ENCODE data around the gene PHF21B. TPM values are rescaled to one million over a fixed set of nuclear protein-coding genes. Genes with fewer than 3 reads are reported as not detected.

Gene PHF21B
- polyA plus RNA-seq, 1 donor (not counting 4 experiments of a cell fraction or from before 2014, with no cell fraction given): not detected

GRCh38 chr22:44846726-44847275 is 163.0 kb downstream of the PHF21B start:
- Histone ChIP-seq H3K4me2 (ENCODE audit: control insufficient read depth, extremely low read depth, insufficient read depth, low read depth, low read length) (no peak overlapping the region), H3K79me2 (ENCODE audit: control insufficient read depth, insufficient read depth, low read length) (no peaks in the 10 kb centered on the region), H3K9ac (ENCODE audit: control insufficient read depth, extremely low read depth, insufficient read depth, low read length) (no peak overlapping the region), H3K4me1 (ENCODE audit: control insufficient read depth, extremely low read depth, insufficient read depth, low read length) (no peaks in the 10 kb centered on the region), H3K4me3 (ENCODE audit: control insufficient read depth in 2 of 3, extremely low read depth in 1 of 3, insufficient read depth in 2 of 3, low read depth in 1 of 3, low read length in 3 of 3) (no peak overlapping the region), H3K36me3 (ENCODE audit: control insufficient read depth in 2 of 2, extremely low read depth in 1 of 2, insufficient read depth in 2 of 2, low read length in 2 of 2) (peaks cover 0 to 5% of the 10 kb centered on the region in 2 experiments), H3K9me3 (ENCODE audit: control insufficient read depth, low read depth, low read length) (no peaks in the 10 kb centered on the region), H3K27ac (ENCODE audit: control insufficient read depth, insufficient read depth, low read length) (no peak overlapping the region), H2AFZ (ENCODE audit: control insufficient read depth, low read length) (no peak overlapping the region), H3K27me3 (ENCODE audit: control insufficient read depth, extremely low read depth, insufficient read depth, low read length) (no peaks in the 10 kb centered on the region), H4K20me1 (ENCODE audit: control insufficient read depth, extremely low read depth, insufficient read depth, low read length) (no peaks in the 10 kb centered on the region), H3K9me1 (ENCODE audit: control insufficient read depth, extremely low read depth, insufficient read depth, low read length) (no peaks in the 10 kb centered on the region)
- no peak for DNase-seq (ENCODE audit: low read depth, low spot score)
- dilution Hi-C loops (cut with MboI; ENCODE audit: extremely low pct_ligation_motif_present, low sequenced_read_pairs): no loop called here
- no peak for FAIRE-seq
- TF ChIP-seq EZH2 (IDR thresholded peaks at IDR 0.05; ENCODE audit: low read length): no peak
- no peak for TF ChIP-seq CTCF (optimal IDR thresholded peaks at IDR 0.05 in 1 of 3, IDR thresholded peaks at IDR 0.05 in 1 of 3, conservative IDR thresholded peaks at IDR 0.05 in 1 of 3; ENCODE audit: extremely low read depth in 1 of 3, insufficient read depth in 2 of 3, low read length in 3 of 3)

DNA sequence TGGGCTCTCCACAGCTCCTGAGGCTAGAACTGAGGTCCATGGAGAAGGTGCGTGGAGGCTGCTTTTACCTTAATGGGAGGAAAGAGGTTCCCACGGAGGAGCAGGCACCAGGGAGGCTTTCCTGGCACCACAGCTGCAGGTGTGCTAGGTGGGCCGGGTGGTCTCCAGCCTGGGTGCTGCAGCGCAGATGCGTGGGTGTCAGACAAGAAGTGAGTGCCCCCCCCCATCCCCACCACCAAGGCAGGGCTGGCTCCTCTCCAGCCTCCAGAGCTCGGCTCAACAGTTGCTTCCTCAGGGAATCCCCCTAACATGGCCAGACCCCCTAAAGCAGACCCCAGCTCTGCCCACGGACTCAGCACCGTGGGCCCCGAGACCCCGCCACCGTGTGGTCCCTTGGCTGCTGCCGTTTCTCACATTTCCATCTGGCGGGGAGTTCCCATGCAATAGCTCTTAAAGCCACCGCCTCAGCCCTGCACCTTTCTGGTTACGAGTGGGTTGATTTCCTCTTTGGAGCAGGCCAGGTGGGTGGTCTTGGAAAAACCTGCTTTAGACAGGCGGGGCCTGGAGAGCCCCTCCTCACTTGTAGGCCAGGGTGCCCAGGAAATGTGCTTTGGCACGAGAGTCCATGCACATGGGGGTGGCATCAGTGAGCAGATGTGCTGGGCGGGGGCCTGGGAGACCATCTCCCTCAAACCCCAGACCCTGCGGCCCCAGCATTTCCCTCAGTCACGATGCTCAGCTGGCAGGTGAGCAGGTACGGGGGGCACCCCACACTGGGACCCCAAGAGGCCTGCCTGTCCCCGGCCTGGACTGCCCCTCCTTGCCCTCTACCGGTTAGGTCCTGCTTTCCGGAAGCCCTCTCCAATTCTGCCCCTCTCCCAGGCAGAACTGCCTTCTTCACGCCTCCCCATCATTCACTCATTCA is 163.7 kb downstream of the PHF21B start:
- no peak overlapping the region for H3K4me3 ChIP-seq (ENCODE audit: control insufficient read depth in 2 of 3, extremely low read depth in 1 of 3, insufficient read depth in 2 of 3, low read depth in 1 of 3, low read length in 3 of 3)
- H2AFZ ChIP-seq (ENCODE audit: control insufficient read depth, low read length): no peak overlapping the region
- dilution Hi-C loops (cut with MboI; ENCODE audit: extremely low pct_ligation_motif_present, low sequenced_read_pairs): no loop called here
- no peak for TF ChIP-seq EZH2 (IDR thresholded peaks at IDR 0.05; ENCODE audit: low read length)
- TF ChIP-seq CTCF (optimal IDR thresholded peaks at IDR 0.05 in 1 of 3, IDR thresholded peaks at IDR 0.05 in 1 of 3, conservative IDR thresholded peaks at IDR 0.05 in 1 of 3; ENCODE audit: extremely low read depth in 1 of 3, insufficient read depth in 2 of 3, low read length in 3 of 3): no peak
- H3K9me3 ChIP-seq (ENCODE audit: control insufficient read depth, low read depth, low read length): no peaks in the 10 kb centered on the region
- H3K27me3 ChIP-seq (ENCODE audit: control insufficient read depth, extremely low read depth, insufficient read depth, low read length): no peaks in the 10 kb centered on the region
- FAIRE-seq: no peak
- H3K4me2 ChIP-seq (ENCODE audit: control insufficient read depth, extremely low read depth, insufficient read depth, low read depth, low read length): no peak overlapping the region
- H3K27ac ChIP-seq (ENCODE audit: control insufficient read depth, insufficient read depth, low read length): no peak overlapping the region
- H3K4me1 ChIP-seq (ENCODE audit: control insufficient read depth, extremely low read depth, insufficient read depth, low read length): no peaks in the 10 kb centered on the region
- no peaks in the 10 kb centered on the region for H3K79me2 ChIP-seq (ENCODE audit: control insufficient read depth, insufficient read depth, low read length)
- H4K20me1 ChIP-seq (ENCODE audit: control insufficient read depth, extremely low read depth, insufficient read depth, low read length): no peaks in the 10 kb centered on the region
- peaks cover 0 to 6% of the 10 kb centered on the region in 2 experiments for H3K36me3 ChIP-seq (ENCODE audit: control insufficient read depth in 2 of 2, extremely low read depth in 1 of 2, insufficient read depth in 2 of 2, low read length in 2 of 2)
- no peak for DNase-seq (ENCODE audit: low read depth, low spot score)
- no peak overlapping the region for H3K9ac ChIP-seq (ENCODE audit: control insufficient read depth, extremely low read depth, insufficient read depth, low read length)
- H3K9me1 ChIP-seq (ENCODE audit: control insufficient read depth, extremely low read depth, insufficient read depth, low read length): no peaks in the 10 kb centered on the region

Measured in keratinocyte (primary cell).